Hepatocyte (in vitro differentiated cells): Measurements from ENCODE around the gene HOXD10. TPM values are rescaled to one million over a fixed set of nuclear protein-coding genes. Genes with fewer than 3 reads are reported as not detected.

Source experiments
- DNase-seq: peaks from one replicate; pipeline ENCODE4 v3.0.0-alpha.2; 2016; ENCODE audit warnings: low spot score
- H2AFZ ChIP-seq: fragments of 200-600 bp; sonication (generic); 2 replicates; pipeline ENCODE4 v1.6.0; 2016; ENCODE audit warnings: antibody characterized with exemption, mild to moderate bottlenecking
- H3K27ac ChIP-seq: fragments of 200-600 bp; sonication (generic); 2 replicates; pipeline ENCODE4 v1.5.1; 2016; ENCODE audit warnings: mild to moderate bottlenecking
- H3K27me3 ChIP-seq: fragments of 200-600 bp; sonication (generic); 2 replicates; pipeline ENCODE4 v1.6.1; 2016
- H3K36me3 ChIP-seq: fragments of 200-600 bp; sonication (generic); replicated peaks from 2 replicates; pipeline ENCODE4 v1.5.1; 2016; ENCODE audit warnings: low read depth; ENCODE audit not compliant: insufficient read depth
- H3K4me1 ChIP-seq: fragments of 200-600 bp; sonication (generic); 2 replicates; pipeline ENCODE4 v1.5.1; 2016; ENCODE audit warnings: mild to moderate bottlenecking, moderate library complexity; ENCODE audit not compliant: insufficient read depth
- H3K4me2 ChIP-seq: fragments of 200-600 bp; sonication (generic); 2 replicates; pipeline ENCODE4 v1.6.0; 2016
- H3K4me3 ChIP-seq: fragments of 200-600 bp; sonication (generic); 2 replicates; pipeline ENCODE4 v1.5.1; 2016; ENCODE audit warnings: mild to moderate bottlenecking
- H3K79me2 ChIP-seq: fragments of 200-600 bp; sonication (generic); 2 replicates; pipeline ENCODE4 v1.6.0; 2017; ENCODE audit warnings: mild to moderate bottlenecking
- H3K9me2 ChIP-seq: fragments of 200-600 bp; sonication (generic); replicated peaks from 2 replicates; pipeline ENCODE4 v1.6.0; 2017; ENCODE audit warnings: mild to moderate bottlenecking; ENCODE audit not compliant: insufficient read depth
- H3K9me3 ChIP-seq: fragments of 200-600 bp; sonication (generic); 2 replicates; pipeline ENCODE4 v1.5.1; 2016; ENCODE audit warnings: low read depth, mild to moderate bottlenecking
- H4K20me1 ChIP-seq: fragments of 200-600 bp; sonication (generic); 2 replicates; pipeline ENCODE4 v1.6.0; 2016; ENCODE audit warnings: mild to moderate bottlenecking; ENCODE audit not compliant: insufficient read depth, poor library complexity, severe bottlenecking
- EZH2 ChIP-seq: fragments of 200-600 bp; sonication (generic); IDR thresholded peaks from 2 replicates; pipeline ENCODE4 v1.6.1; 2016; ENCODE audit warnings: antibody characterized with exemption, mild to moderate bottlenecking, borderline replicate concordance
- EZH2phosphoT487 ChIP-seq: fragments of 200-600 bp; sonication (generic); IDR thresholded peaks from one replicate; pipeline ENCODE4 v1.6.1; 2018; ENCODE audit warnings: antibody characterized with exemption, mild to moderate bottlenecking, low read depth, moderate library complexity; ENCODE audit not compliant: unreplicated experiment, severe bottlenecking
- WGBS: methylation state at CpG from one replicate; pipeline ENCODE4 v1.1.6; 2016; ENCODE audit warnings: low lambda C conversion rate; ENCODE audit errors: missing lambda C conversion rate; 5-methylcytosine and 5-hydroxymethylcytosine counted together
- polyA plus RNA-seq: library from polyadenylated mRNA; unstranded; fragments of >200 nt; fragmentation: Nextera tagmentation; extraction: Ambion mirVana; gene quantifications from 2 replicates; pipeline ENCODE4 v1.2.1, GENCODE V29; 2016
- total RNA-seq: library from RNA; depleted of rRNA; stranded (reverse); fragments of >200 nt; gene quantifications from 2 replicates; pipeline ENCODE4 v1.2.3, GENCODE V29; 2014
- TF ChIP-seq, protein P1 (sequence below): fragments of 200-600 bp; sonication (generic); IDR thresholded peaks from 2 replicates; pipeline ENCODE4 v1.5.1; 2016; ENCODE audit warnings: antibody characterized with exemption, mild to moderate bottlenecking; ENCODE audit not compliant: poor library complexity

Gene HOXD10
- total and polyA plus RNA-seq, 2 experiments from 2014 or later = 5.1 to 8.5 TPM

DNA sequence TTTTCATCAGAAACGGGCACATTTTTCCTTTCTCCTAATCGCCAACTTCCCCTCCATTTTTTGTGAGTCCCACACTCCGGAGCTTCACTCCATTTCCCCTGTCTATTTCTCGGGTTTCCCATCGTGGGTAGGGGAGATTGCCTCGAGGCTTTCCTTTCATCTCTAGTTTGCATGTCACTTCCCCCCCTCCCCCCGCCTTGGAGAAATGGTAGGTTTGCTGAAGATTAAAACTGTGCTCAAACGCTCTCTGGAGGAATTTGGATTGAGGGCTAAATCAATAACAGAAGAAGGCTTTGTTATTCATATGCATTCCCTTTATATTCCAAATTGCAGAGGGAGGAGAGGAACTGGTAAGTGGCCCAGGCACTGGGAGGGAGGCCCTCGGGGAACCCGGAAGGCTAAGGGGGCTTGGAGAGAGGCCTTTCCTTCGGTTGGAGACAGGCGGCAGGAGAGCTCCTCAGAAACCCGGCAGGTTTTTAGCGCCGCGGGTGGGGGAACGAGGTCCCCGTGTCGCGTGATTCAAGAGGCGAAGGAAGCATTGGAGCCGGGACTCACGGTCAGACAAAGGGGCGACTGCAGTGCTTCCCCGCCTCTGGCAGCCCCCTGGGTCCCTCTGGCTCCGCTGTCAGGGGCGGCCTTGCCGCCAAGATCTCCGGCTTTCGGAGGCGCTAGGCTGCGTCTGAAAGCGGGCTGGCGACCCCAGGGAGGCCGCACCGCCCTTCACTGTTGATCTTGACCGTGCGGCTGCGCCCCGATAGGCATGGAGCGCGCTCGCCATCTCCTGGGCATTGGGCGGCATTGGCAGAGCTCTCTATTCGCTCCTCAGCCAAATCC lies 19.4 kb upstream of the HOXD10 start:
- no peaks in the 10 kb centered on the region for H3K9me3 ChIP-seq
- H3K36me3 ChIP-seq = no peaks in the 10 kb centered on the region
- H3K4me2 ChIP-seq = peak overlapping the region; percentile 91
- H3K4me1 ChIP-seq = no peaks in the 10 kb centered on the region
- H3K27me3 ChIP-seq = peaks cover 94% of the 10 kb centered on the region
- peak; percentile 89 for DNase-seq
- no peaks in the 10 kb centered on the region for H3K9me2 ChIP-seq
- peak overlapping the region; percentile 59 for H2AFZ ChIP-seq
- peak overlapping the region; percentile 57 for H3K4me3 ChIP-seq
- H3K79me2 ChIP-seq = peaks cover 64% of the 10 kb centered on the region
- peak overlapping the region; percentile 93 for H3K27ac ChIP-seq
- peak; percentile 18 for TF ChIP-seq EZH2
- TF ChIP-seq EZH2phosphoT487 = no peak
- TF ChIP-seq, protein P1, sequence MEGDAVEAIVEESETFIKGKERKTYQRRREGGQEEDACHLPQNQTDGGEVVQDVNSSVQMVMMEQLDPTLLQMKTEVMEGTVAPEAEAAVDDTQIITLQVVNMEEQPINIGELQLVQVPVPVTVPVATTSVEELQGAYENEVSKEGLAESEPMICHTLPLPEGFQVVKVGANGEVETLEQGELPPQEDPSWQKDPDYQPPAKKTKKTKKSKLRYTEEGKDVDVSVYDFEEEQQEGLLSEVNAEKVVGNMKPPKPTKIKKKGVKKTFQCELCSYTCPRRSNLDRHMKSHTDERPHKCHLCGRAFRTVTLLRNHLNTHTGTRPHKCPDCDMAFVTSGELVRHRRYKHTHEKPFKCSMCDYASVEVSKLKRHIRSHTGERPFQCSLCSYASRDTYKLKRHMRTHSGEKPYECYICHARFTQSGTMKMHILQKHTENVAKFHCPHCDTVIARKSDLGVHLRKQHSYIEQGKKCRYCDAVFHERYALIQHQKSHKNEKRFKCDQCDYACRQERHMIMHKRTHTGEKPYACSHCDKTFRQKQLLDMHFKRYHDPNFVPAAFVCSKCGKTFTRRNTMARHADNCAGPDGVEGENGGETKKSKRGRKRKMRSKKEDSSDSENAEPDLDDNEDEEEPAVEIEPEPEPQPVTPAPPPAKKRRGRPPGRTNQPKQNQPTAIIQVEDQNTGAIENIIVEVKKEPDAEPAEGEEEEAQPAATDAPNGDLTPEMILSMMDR = peak; percentile 73
- H4K20me1 ChIP-seq = peaks cover 14% of the 10 kb centered on the region
- WGBS = 2% methylated on average over 45 of the region's 45 CpGs

DNA sequence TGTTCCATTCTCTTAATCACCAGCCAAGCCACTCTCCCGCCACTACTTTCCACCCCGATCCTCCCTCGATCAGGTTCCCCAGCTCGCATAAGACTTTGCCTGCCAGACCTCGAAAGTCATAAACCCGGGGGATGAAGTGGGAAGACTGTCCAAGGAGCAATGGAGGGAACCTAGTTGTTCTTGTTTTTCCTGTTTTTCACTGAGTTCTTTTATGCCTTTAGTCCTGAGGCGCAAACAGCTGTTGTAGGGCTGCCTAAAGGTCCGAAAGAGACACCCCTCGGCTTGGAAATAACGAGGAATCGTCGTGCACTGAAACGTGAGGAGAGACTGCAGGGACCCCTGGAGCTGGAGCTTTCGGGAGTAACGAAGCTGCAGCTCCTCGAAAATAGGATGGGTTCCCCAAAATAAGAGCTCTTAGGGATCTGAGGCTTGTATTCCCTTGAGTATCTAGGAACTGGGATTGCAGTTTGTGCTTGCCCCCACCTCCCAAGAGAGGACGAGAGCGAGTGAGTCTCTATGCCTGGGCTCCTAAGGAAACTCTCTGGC lies 18.7 kb upstream of the HOXD10 start:
- TF ChIP-seq, protein P1 = no peak
- peak; percentile 41 for TF ChIP-seq EZH2phosphoT487
- peak; percentile 16 for TF ChIP-seq EZH2
- WGBS = 1% methylated on average over 18 of the region's 18 CpGs
- peak overlapping the region; percentile 41 for H2AFZ ChIP-seq
- H3K9me3 ChIP-seq = no peaks in the 10 kb centered on the region
- no peaks in the 10 kb centered on the region for H3K36me3 ChIP-seq
- H4K20me1 ChIP-seq = peaks cover 14% of the 10 kb centered on the region
- DNase-seq = no peak
- peaks cover 98% of the 10 kb centered on the region for H3K27me3 ChIP-seq
- H3K9me2 ChIP-seq = no peaks in the 10 kb centered on the region
- H3K4me2 ChIP-seq = peak overlapping the region; percentile 91
- peak overlapping the region; percentile 93 for H3K27ac ChIP-seq
- H3K4me3 ChIP-seq = peak overlapping the region; percentile 60
- no peaks in the 10 kb centered on the region for H3K4me1 ChIP-seq
- H3K79me2 ChIP-seq = peaks cover 71% of the 10 kb centered on the region

DNA sequence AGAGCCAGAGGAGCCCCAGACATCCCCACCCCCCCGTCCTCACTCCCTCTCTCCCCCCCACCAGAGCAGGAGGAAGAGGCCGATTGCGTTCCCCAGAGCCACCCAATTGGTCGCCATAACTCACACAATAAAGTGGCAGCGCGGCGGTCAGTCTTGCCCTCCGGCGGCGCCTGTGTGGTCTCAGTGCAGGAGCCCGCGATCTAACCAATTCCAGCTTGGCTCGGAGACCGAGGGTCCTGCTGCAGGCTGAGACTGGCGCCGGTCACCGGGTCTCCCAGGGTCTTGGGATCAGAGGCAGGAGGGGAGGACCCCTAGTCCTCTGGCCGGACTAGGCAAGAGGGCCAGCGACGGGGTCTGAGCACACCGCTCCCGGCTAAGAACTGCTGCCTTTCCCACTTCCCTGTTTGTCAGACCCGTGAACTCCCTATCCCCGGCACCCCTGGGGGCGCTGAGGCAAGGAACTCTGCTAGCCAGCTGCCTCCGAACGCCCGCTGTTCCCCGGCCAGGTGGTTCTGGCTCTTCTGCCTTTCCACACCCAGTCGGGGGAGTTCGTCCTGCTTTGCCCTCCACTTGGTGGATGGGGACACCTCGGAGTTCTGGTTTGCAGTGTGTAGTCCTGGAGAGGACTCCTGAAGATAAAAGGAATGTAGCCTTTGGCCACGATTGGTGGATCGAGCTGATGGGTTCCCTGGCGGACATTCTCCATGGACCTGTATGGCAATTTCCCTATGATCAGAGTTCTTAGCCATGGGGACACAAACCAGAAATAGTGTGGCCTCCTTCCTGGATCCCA lies 18.0 kb upstream of the HOXD10 start:
- H3K4me2 ChIP-seq = peak overlapping the region; percentile 91
- H3K9me3 ChIP-seq = no peaks in the 10 kb centered on the region
- H3K4me3 ChIP-seq = peak overlapping the region; percentile 24
- TF ChIP-seq EZH2 (peak; percentile 25), EZH2phosphoT487 (no peak)
- TF ChIP-seq, protein P1 = no peak
- H3K27ac ChIP-seq = peak overlapping the region; percentile 93
- WGBS = 4% methylated on average over 35 of the region's 35 CpGs
- no peaks in the 10 kb centered on the region for H3K9me2 ChIP-seq
- H3K27me3 ChIP-seq = peaks cover 99% of the 10 kb centered on the region
- no peaks in the 10 kb centered on the region for H3K36me3 ChIP-seq
- DNase-seq = no peak
- peaks cover 70% of the 10 kb centered on the region for H3K79me2 ChIP-seq
- peaks cover 13% of the 10 kb centered on the region for H4K20me1 ChIP-seq
- H2AFZ ChIP-seq = peak overlapping the region; percentile 41
- no peaks in the 10 kb centered on the region for H3K4me1 ChIP-seq
